Epithelial cell of esophagus (primary cell): Measurements from ENCODE around the gene SKI.

Experiments
- DNase-seq: peaks from one replicate; pipeline ENCODE4 v3.0.0; 2010; ENCODE audit warnings: low read depth
- H3K4me3 ChIP-seq: 2 replicates; pipeline ENCODE4 v1.5.1; 2011; ENCODE audit warnings: mild to moderate bottlenecking, low read length, control low read depth
- TF ChIP-seq, protein P1 (sequence below): IDR thresholded peaks from 2 replicates; pipeline ENCODE4 v1.5.1; 2011; ENCODE audit warnings: low read depth, mild to moderate bottlenecking, low read length, control low read depth, inconsistent platforms; ENCODE audit not compliant: insufficient read depth; ENCODE audit errors: missing control alignments

Gene SKI

DNA sequence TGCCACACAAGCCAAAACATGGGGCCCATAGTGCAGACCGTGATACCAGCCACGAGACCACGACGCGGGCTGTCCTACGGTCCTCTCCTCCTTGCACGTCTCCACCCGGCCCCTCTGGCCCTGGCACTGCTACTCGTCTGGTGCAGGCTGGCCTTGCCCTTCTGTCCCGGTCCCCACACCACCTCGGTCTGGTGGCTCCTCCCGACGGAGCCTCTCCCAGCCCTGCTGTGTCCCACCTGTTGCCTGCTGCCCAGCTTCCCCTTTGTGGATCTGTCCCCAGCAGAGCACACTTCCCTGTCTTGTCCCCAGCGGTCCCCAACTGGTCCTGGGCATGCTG lies 112.8 kb downstream of the SKI start:
- TF ChIP-seq, protein P1, sequence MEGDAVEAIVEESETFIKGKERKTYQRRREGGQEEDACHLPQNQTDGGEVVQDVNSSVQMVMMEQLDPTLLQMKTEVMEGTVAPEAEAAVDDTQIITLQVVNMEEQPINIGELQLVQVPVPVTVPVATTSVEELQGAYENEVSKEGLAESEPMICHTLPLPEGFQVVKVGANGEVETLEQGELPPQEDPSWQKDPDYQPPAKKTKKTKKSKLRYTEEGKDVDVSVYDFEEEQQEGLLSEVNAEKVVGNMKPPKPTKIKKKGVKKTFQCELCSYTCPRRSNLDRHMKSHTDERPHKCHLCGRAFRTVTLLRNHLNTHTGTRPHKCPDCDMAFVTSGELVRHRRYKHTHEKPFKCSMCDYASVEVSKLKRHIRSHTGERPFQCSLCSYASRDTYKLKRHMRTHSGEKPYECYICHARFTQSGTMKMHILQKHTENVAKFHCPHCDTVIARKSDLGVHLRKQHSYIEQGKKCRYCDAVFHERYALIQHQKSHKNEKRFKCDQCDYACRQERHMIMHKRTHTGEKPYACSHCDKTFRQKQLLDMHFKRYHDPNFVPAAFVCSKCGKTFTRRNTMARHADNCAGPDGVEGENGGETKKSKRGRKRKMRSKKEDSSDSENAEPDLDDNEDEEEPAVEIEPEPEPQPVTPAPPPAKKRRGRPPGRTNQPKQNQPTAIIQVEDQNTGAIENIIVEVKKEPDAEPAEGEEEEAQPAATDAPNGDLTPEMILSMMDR, result no peak

DNA sequence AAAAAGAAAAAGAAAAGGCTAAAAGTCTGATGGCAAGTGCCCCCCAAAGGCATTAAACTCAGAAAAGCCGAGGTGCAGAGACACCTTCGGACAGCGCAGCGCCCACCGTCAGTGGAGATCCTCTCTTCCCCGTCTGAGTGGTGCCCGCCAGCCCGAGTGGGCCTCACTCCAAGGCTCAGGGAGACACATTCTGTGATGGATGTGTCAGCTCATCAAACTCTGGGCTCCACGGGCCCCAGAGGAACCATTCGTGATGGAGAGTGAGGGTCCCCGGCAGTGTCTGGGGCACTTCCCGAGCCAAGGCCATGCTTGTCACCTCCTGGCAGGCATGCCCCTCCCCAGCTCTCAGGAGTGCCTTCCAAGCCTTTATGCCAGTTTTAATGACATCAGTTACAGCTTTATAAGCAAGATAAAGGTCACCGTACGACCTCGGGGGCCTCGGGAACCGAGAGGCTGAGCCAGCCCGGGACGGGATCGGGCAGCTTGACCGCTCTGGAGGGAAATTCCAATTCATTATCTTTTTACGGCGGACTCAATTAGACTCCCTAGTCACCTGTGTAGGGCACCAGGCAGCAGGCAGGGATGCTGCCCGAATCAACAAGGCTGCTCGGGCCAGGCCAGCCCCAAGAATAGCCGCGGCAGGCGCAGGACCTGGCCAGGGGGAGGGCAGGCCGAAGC lies 113.7 kb downstream of the SKI start:
- TF ChIP-seq, protein P1, result no peak
- DNase-seq, result no peak
- no peak overlapping the region for H3K4me3 ChIP-seq

More for the DNA sequence above, 112.8 kb downstream of the SKI start:
- H3K4me3 ChIP-seq, result no peak overlapping the region
- DNase-seq, result no peak

DNA sequence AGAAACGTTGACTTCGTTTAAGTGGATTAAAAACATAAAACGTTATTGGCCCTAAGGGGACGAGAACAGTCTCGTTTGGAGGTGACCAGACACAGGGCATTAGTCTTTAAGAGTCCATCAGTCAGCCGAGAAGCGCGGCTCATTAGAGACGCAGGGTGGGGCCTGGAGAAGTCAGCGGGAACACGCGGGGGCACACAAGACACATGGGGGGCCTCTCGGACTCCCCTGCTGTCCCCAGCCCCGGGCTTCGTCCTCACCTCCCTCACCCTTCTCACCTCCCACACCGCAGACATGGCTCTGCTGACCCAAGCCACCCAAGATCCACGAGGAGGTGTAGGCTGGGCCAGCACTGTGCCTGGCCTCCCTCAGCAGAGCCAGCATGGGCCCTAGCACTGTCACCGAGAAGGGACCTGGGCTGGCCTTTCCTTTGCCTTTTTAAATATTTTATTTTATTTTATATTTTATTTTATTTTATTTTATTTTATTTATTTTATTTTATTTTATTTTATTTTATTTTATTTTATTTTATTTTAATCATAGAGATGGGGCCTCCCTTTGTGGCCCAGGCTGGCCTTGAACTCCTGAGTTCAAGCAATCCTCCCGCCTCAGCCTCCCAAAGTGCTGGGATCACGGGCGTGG lies 114.4 kb downstream of the SKI start:
- TF ChIP-seq, protein P1, result no peak
- no peak overlapping the region for H3K4me3 ChIP-seq
- no peak for DNase-seq

DNA sequence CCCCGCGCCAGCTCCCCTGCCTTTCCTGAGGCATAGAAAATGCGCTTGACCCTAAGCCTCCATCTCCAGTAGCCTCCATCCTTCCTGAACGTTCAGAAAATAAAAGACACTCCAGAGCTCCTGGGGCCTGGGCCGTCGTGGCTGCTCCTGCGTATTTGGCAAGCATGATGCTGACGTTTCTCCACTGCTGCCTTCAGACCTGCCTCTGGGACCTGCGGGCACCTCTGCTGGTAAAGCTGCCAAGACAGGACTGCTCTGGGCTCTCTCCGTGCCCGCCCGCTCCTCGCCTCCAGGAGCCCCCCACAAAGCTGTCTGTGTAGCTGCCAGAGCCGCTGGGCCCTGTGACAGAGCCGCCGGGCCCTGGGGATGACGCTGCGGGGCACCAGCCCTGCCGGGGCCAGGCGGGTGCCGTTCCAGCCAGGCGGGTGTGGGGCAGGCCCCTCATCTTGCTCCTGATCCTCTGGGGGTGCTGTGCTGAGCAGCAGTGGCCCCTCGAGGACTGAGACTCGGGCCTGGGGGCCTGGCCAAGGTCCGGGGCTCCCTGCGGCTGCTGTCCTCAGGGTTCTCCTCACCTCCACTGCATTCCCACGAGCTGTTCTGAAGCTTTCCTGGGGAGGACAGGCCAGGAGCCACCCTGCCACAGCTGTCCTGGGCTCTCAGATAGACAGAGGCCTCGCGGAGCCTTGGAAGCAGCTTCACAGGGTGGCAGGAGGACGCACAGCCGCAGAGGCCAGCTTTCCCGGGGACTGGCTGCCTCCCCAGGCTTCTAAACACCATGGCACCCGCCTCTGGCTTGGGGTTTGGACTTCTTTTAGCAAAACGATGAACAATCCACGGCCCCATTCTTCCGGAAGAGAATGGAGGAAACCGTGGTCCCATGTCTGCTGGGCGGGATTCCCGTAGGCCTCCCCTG lies 115.2 kb downstream of the SKI start:
- DNase-seq, result no peak
- TF ChIP-seq, protein P1, result no peak
- H3K4me3 ChIP-seq, result no peak overlapping the region

DNA sequence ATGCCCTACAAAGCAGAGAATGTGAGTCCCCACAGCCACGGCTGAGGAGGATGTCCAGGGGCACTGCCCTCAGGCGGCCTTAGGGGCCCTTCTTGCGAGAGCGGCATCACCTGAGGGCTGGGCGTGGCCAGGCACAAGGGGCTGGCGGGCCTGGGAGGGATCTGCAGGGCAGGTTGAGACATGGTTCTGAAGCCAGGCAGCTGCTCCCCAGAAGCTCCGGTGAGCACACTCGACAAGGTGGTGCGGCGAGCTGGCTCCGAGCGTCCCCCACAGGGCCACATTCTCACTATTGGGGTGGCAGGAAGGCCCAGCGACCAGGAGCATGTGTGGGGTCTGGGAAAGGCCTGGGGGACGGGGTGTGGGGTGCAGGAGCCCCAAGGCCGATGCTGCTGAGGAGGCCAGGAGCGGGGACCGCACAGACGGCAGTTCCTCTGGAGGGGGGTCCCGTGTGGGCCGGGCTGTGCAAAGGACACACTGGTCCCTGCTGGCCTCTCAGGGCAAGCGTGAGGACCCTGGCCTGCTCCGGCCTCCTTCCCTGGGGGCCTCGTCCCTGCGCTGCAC lies 116.1 kb downstream of the SKI start:
- TF ChIP-seq, protein P1, result no peak
- no peak overlapping the region for H3K4me3 ChIP-seq
- peak; percentile 66 for DNase-seq

DNA sequence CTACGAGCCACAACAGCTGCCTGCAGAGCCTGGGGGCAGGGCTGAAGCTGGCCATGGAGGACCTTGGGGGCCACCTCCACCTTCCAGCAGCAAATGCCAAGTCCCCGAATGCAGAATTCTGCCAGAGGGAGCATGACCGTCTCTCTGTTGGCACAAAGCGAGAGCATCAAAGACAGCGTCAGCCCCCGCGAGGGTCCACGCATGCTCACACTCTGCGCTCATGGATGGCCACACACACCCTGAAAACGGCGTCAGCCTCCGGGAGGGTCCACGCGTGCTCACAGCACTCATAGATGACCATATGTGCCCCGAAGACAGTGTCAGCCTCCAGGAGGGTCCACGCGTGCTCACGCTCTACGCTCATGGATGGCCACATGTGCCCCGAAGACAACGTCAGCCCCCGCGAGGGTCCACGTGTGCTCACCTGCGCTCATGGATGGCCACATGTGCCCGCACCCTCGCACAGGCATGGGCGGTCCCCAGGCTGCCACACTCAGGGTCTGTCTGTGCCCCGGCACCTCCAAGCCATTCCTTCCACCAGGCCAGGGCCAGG lies 116.7 kb downstream of the SKI start:
- no peak overlapping the region for H3K4me3 ChIP-seq
- no peak for DNase-seq
- TF ChIP-seq, protein P1, result no peak
